ENCODE results near the gene SSR1.
A peak's percentile ranks its signal among the peaks of the same experiment; 100 is the strongest.
"Not testable (repeated sequence)": the region's sequence is repeated elsewhere in the genome, so short reads cannot be mapped to it uniquely, and the experiment has no call there.

The SSR1 gene

GRCh38 chr6:7276199-7276524 is 36.8 kb downstream of the SSR1 start:
- no peak for DNase-seq (ENCODE audit: low spot score)

DNA sequence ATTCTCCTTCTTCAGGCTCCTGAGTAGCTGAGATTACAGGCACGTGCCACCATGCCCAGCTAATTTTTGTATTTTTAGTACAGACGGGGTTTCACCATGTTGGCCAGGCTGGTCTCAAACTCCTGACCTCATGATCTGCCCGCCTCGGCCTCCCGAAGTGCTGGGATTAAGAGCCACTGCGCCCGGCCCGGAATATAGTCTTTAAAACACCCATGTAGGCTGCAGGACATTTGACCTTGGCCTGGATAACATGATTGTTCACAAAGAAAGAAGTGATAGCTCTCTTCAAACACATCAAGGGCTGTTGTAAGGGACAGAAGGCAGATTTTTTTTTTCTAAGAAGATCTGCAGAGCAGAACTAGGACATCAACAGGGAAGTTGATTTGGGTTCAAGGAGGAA is 38.5 kb downstream of the SSR1 start:
- not testable (repeated sequence) for DNase-seq (ENCODE audit: low spot score)

DNA sequence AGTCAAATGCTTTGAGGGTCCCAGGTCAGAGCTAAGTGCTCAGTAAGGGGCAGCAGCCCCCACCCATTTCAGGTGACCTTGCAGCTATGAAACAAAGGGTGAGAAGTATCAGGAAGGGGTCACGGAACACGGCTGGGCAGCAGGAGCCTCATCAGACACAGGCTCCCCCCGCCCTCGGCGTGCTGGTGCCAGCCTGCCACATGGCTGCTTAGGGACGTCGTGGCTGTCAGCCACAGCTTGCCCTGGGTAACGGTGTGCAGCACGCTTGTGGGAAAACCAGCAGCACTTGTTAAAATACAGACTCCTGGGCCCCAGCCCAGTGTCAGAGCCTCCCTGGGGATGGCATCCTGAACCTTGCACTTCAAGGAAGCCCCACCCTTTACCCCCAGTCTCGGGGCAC is 39.3 kb downstream of the SSR1 start:
- DNase-seq (ENCODE audit: low spot score), result no peak

- DNase-seq (ENCODE audit: low spot score), result no peak
Observed at GRCh38 chr6:7271205-7271534, 41.8 kb downstream of the SSR1 start.

GRCh38 chr6:7270320-7271204 is 42.4 kb downstream of the SSR1 start:
- peak; percentile 25 for DNase-seq (ENCODE audit: low spot score)

DNA sequence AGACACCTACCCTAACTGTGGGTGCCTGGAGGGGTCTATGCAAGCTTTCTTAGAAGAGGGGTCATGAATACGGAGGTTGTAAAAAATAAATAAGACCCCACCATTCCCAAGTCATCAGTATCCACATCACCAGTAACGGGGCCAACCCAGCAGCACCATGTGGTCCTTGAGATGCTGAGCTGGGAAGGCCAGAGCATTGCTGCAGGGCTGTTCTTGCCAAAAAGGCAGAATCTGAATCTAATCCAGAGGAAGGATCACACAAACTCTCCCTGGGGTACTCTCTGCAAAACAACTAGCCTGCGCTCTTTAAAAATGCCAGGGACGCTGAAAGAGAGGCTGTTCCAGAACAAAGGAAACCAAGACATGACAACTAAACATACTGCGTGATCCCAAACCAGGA is 43.2 kb downstream of the SSR1 start:
- DNase-seq (ENCODE audit: low spot score), result no peak

GRCh38 chr6:7268816-7269555 is 44.0 kb downstream of the SSR1 start:
- peak; percentile 27 for DNase-seq (ENCODE audit: low spot score)

GRCh38 chr6:7268362-7268761 is 44.6 kb downstream of the SSR1 start:
- DNase-seq (ENCODE audit: low spot score), result peak; percentile 26

GRCh38 chr6:7267466-7268091 is 45.4 kb downstream of the SSR1 start:
- peak; percentile 41 for DNase-seq (ENCODE audit: low spot score)

GRCh38 chr6:7267071-7267465 is 45.9 kb downstream of the SSR1 start:
- DNase-seq (ENCODE audit: low spot score), result peak; percentile 26

GRCh38 chr6:7265385-7265726 is 47.6 kb downstream of the SSR1 start:
- not testable (repeated sequence) for DNase-seq (ENCODE audit: low spot score)

- DNase-seq (ENCODE audit: low spot score), result peak; percentile 21
Observed at GRCh38 chr6:7264686-7265384, 48.2 kb downstream of the SSR1 start.

DNA sequence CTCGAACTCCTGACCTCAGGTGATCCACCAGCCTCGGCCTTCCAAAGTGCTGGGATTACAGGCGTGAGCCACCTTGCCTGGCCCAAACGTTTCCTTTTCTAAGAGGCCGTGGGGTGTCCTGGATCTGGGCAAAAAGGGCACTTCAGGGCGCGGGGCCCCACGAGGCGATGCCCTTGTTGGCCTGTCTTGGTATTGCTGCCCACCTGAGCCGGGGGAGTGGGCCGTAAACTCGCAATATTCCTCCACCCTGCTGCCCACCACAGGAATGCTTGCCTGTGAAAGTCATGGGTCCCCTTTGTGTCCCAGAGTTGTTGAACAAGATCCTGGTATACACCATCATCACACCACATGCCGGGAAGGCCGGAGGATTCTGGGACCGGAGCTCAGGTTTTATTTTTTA is 49.0 kb downstream of the SSR1 start:
- peak; percentile 22 for DNase-seq (ENCODE audit: low spot score)

DNA sequence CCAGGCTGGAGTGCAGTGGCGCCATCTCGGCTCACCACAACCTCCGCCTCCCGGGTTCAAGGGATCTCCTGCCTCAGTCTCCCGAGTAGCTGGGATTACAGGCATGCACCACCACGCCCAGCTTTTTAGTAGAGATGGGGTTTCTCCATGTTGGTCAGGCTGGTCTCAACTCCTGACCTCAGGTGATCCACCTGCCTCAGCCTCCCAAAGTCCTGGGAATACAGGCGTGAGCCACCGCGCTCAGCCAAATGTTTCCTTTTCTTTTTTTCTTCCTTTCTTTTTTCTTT is 49.5 kb downstream of the SSR1 start:
- not testable (repeated sequence) for DNase-seq (ENCODE audit: low spot score)

GRCh38 chr6:7262746-7263518 is 50.1 kb downstream of the SSR1 start:
- DNase-seq (ENCODE audit: low spot score), result peak; percentile 28

GRCh38 chr6:7261852-7262461 is 51.0 kb downstream of the SSR1 start:
- DNase-seq (ENCODE audit: low spot score), result no peak

DNA sequence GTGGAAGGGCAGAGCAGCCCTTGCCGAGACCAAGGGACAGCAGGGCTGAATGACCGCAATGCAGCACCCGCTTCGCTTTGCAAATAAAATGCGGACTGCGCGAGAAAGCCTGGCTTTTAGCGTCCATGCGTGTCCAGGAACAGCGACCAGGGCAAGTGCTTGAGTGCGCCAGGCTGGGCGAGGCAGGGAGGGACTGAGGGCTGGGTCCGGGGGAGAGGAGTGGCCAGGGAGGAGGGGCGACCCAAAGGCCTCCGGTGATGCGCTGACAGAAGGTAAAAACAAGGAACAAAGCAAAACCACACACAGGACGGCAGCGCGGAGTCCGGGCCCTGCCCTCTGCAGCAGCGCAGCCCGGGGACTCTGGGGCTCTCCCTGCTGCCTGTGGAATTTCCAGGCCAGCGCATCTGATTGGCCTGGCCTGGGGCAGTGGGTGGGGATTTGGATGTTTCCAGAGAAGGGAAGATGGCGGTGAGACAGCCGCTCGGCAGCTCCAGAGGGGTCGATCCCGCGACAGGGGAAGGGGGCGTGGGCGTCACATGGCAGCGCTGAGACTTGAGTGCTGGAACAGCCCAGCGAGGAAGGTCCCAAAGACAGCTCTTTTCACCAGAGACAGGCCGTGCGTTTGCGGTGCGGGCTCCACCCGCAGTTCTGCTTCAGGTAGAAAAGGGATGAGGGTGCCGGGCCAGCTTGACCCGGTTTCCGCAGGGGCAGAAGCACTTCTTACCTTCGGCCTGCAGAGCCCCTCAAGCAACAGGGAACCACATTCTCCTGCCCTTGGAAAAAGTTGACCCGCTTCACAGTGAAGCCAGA is 51.8 kb downstream of the SSR1 start:
- DNase-seq (ENCODE audit: low spot score), result peak; percentile 94

GRCh38 chr6:7260291-7261031 is 52.5 kb downstream of the SSR1 start:
- no peak for DNase-seq (ENCODE audit: low spot score)

DNA sequence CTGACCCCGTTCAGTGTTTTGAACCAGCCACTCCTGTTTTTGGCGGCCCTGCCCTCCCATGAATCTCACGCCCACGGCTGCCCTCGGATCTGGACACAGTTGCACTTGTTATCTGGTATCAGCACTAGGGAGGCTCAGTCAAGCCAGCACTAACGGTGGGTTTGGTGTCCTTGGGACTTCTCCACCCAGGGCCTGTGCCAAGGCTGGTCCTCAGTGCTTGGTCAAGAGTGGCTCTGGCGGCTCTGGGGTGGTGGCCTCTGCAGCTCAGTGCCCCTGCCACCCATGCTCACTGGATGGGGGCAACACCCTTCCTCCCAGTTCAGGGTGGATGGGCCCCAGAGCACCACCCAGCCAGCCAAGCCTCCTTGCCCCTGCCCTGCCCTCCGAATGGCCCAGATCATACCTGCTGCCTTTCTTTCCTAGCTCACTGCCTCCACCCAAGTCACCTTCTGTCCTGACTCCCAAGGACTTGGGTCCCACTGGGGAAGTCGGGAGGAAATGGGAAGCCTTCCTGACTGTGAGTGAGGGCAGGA is 54.7 kb downstream of the SSR1 start:
- DNase-seq (ENCODE audit: low spot score), result no peak

Measured in D341Med (cell line).